ENCODE data around the gene PHGDH.

Gene PHGDH

DNA sequence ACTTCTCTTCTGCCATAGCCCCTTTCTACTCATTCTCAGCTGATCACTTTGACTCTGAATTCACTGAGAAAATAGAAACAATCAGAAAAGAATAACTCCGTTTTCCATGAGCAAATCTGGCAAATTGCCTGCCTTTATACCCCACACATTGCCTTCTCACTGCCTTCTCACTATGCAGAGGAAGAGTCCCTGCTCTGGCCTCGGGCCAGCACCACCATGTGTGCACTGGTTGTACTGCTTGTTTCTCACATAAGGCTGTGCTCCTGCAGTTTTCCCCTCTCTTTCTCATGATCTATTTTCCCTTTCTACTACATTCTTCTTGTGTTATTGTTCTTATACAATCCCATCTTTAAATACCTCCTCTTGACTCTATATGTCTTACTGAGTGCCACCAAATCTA, 59.3 kb downstream of the PHGDH start:
- H3K4me2 ChIP-seq (ENCODE audit: low read length), result no peak overlapping the region
- H3K4me1 ChIP-seq (ENCODE audit: control insufficient read depth, insufficient read depth, low read length), result no peaks in the 10 kb centered on the region
- H3K9ac ChIP-seq (ENCODE audit: low read depth, low read length), result no peak overlapping the region
- no peak overlapping the region for H3K4me3 ChIP-seq (ENCODE audit: low read length)
- peaks cover 67% of the 10 kb centered on the region for H3K27me3 ChIP-seq (ENCODE audit: control insufficient read depth, insufficient read depth, low read length)
- no peaks in the 10 kb centered on the region for H3K9me3 ChIP-seq (replicated peaks; ENCODE audit: low read length)
- H3K36me3 ChIP-seq (ENCODE audit: insufficient read depth, low read length), result no peaks in the 10 kb centered on the region

DNA sequence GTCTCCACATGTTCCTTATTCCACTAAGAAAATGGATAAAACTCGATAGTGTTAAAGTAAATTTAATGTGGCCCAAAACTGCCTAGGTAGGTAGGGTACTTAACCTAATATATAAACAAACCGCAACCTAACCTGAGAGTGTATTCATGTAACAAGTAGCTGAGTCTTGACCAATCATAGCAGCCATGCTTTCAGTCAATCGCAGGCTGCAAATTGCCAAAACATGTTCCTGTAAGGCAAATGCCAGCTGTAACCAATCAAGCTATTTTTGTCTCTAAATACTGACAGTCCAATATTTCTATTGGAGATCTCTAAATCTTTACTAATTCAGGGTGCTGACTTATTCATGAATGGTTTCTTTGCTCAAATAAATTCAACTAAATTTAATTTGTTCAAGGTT, 60.0 kb downstream of the PHGDH start:
- Histone ChIP-seq H3K27me3 (ENCODE audit: control insufficient read depth, insufficient read depth, low read length) (peaks cover 60% of the 10 kb centered on the region), H3K4me3 (ENCODE audit: low read length) (no peak overlapping the region), H3K4me1 (ENCODE audit: control insufficient read depth, insufficient read depth, low read length) (no peaks in the 10 kb centered on the region), H3K9me3 (replicated peaks; ENCODE audit: low read length) (no peaks in the 10 kb centered on the region), H3K4me2 (ENCODE audit: low read length) (no peak overlapping the region), H3K9ac (ENCODE audit: low read depth, low read length) (no peak overlapping the region), H3K36me3 (ENCODE audit: insufficient read depth, low read length) (no peaks in the 10 kb centered on the region)

DNA sequence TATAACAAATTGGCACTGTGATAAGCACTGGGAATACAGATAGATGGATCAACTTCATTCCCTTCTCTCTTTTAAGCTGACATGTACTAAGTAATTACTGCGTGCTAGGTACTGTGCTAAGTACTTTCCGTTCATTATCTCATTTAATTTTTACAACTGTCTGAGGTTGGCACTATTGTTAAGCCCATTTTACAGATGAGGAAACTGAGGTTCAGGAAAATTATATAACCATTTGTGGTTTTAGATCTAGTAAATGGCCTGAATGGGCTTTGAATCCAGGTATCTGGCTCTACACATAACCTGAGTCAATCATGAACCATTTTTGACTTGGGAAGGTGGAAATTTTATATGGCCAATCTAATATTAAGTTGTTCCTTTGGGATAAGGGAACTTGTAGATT, 60.6 kb downstream of the PHGDH start:
- H3K27me3 ChIP-seq (ENCODE audit: control insufficient read depth, insufficient read depth, low read length), result peaks cover 55% of the 10 kb centered on the region
- no peaks in the 10 kb centered on the region for H3K9me3 ChIP-seq (replicated peaks; ENCODE audit: low read length)
- no peak overlapping the region for H3K4me3 ChIP-seq (ENCODE audit: low read length)
- no peak overlapping the region for H3K9ac ChIP-seq (ENCODE audit: low read depth, low read length)
- no peaks in the 10 kb centered on the region for H3K36me3 ChIP-seq (ENCODE audit: insufficient read depth, low read length)
- no peak overlapping the region for H3K4me2 ChIP-seq (ENCODE audit: low read length)
- no peaks in the 10 kb centered on the region for H3K4me1 ChIP-seq (ENCODE audit: control insufficient read depth, insufficient read depth, low read length)

DNA sequence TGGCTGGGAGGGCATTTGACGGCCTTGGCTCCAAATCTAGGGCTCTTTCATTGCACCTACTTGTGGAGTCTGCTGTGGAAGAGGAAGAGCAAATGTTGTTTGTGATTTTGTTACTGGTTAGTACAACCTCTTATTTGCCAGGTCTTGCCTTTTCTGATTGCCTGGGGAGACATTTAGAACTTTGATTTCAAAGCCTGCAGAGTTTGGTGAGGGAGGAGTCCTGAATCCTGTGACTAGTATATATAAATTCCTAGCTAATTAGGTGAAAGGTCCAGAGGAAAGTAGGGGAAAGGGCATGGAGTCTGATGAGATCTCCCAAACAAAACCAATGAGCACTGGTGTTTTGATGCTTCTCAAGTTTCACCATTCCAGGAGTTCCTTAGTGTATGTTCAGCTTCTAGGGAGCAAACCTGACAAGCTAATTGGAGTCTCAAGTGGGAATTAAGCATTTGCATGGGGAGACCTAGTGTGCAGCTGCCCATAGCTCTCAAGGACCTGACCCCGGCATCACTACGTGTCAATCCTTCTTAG, 62.0 kb downstream of the PHGDH start:
- no peaks in the 10 kb centered on the region for H3K36me3 ChIP-seq (ENCODE audit: insufficient read depth, low read length)

DNA sequence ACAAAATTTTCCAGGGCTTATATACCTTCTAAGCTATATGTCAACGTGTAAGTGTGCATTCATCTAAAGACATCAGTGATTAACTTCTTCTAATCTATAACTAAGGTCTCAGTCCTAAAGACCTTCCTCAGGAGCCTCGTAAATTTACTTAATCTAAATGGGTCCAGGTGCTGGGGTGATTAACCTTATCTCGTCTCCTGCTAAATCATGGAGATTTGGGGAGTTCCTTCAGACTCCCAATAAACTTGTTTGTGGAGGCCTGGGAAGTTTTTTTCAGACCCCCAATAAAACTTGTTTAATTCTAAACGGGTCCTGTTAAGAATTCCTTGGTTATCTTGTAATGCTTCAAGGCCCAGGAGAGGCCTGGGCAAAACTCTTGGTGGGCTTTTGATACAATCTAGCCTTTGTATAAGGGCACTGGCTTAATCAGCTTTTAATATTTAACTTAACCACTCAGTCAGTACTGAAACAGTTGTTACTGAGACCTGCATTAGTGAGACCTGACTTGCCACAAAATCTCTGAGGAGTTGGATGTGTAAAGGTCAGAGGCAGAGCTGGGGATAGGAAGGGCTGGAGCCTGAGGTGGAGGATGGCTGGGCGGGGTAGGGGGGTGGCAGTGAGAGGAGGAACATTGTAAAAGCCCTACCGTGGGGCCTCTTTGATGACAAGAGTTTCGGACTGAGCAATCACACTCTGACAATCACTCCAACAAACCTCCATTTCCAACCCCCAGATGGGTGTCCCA, 63.2 kb downstream of the PHGDH start:
- Histone ChIP-seq H3K9ac (ENCODE audit: low read depth, low read length) (no peak overlapping the region), H3K9me3 (replicated peaks; ENCODE audit: low read length) (no peaks in the 10 kb centered on the region), H3K4me2 (ENCODE audit: low read length) (no peak overlapping the region), H3K36me3 (ENCODE audit: insufficient read depth, low read length) (no peaks in the 10 kb centered on the region), H3K27me3 (ENCODE audit: control insufficient read depth, insufficient read depth, low read length) (peaks cover 42% of the 10 kb centered on the region), H3K4me1 (ENCODE audit: control insufficient read depth, insufficient read depth, low read length) (no peaks in the 10 kb centered on the region), H3K4me3 (ENCODE audit: low read length) (no peak overlapping the region)

More for the DNA sequence above, 62.0 kb downstream of the PHGDH start:
- Histone ChIP-seq H3K9me3 (replicated peaks; ENCODE audit: low read length) (no peaks in the 10 kb centered on the region), H3K27me3 (ENCODE audit: control insufficient read depth, insufficient read depth, low read length) (peaks cover 50% of the 10 kb centered on the region), H3K9ac (ENCODE audit: low read depth, low read length) (no peak overlapping the region), H3K4me1 (ENCODE audit: control insufficient read depth, insufficient read depth, low read length) (no peaks in the 10 kb centered on the region), H3K4me3 (ENCODE audit: low read length) (no peak overlapping the region), H3K4me2 (ENCODE audit: low read length) (no peak overlapping the region)

DNA sequence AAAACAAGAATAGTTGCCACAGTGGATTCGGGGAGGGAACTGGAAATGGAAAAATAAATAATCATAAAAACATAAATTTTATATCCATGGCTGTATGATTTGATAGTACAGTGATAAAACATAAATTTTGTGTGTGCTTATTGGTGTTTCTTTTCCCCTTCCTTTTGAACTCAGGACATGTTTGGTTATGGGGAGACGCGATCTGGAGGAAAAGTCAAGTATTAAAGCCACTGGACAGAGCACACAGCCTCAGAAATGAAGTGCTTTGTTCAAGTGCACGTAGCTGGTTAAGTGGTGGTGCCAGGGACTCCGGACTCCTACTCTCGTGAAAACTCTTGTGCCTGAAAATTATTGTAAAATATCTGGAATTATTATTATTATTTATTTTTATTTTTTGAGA, 66.6 kb downstream of the PHGDH start:
- Histone ChIP-seq H3K27me3 (ENCODE audit: control insufficient read depth, insufficient read depth, low read length) (peaks cover 35% of the 10 kb centered on the region), H3K9me3 (replicated peaks; ENCODE audit: low read length) (no peaks in the 10 kb centered on the region), H3K36me3 (ENCODE audit: insufficient read depth, low read length) (no peaks in the 10 kb centered on the region), H3K4me3 (ENCODE audit: low read length) (no peak overlapping the region), H3K9ac (ENCODE audit: low read depth, low read length) (no peak overlapping the region), H3K4me2 (ENCODE audit: low read length) (no peak overlapping the region), H3K4me1 (ENCODE audit: control insufficient read depth, insufficient read depth, low read length) (peaks cover 3% of the 10 kb centered on the region)

DNA sequence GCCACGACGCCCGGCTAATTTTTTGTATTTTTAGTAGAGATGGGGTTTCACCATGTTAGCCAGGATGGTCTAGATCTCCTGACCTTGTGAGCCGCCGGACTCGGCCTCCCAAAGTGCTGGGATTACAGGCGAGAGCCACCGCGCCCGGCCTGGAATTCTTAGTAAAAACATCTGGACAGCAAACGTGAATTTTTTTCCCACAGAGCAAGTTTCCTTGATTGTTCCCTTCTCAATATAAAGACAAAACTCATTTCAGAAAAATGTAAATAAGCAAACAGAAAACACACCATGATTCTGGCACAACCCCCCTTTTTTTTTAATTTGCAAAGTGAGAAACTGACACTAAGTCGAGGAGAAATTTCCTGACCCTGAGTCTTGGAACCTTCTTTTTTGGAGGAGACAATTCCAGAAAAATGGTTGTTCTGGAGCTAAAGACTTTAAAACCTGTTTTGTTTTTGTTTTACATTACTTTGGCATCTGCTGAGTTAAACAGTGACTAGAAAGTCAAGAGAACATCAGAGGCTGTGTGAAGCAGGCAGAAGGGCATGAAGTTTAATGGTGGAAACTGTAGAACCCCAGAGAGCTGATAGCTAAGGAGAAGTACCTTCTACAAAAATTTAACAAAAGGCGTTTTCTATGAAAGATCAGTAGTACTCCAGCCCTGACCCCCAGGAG, 67.3 kb downstream of the PHGDH start:
- Histone ChIP-seq H3K36me3 (ENCODE audit: insufficient read depth, low read length) (no peaks in the 10 kb centered on the region), H3K4me2 (ENCODE audit: low read length) (no peak overlapping the region), H3K9me3 (replicated peaks; ENCODE audit: low read length) (no peaks in the 10 kb centered on the region), H3K27me3 (ENCODE audit: control insufficient read depth, insufficient read depth, low read length) (peaks cover 30% of the 10 kb centered on the region), H3K4me3 (ENCODE audit: low read length) (no peak overlapping the region), H3K4me1 (ENCODE audit: control insufficient read depth, insufficient read depth, low read length) (peaks cover 3% of the 10 kb centered on the region), H3K9ac (ENCODE audit: low read depth, low read length) (no peak overlapping the region)

DNA sequence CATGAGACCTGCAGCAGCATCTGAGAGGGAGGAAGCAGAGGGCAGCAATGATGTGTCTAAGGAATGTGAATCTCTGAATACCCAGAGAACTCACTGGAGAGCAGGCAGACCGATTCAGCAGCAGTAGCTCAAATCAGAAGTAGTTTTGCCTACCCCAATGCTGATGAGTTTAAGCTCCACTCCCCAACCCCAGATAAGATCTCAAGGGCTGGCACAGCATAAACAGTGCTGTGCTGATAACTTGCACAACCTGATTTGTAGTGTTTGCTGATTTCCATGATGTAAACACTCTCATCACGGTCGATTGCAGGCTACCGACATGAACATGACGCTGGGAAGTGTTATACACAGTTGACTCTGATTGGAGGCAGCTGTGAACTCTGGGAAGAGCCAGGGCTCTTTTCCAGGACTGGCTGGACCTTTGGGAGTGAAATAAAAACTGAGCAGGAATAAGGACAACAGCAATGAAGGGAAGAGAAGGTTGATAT, 68.2 kb downstream of the PHGDH start:
- Histone ChIP-seq H3K27me3 (ENCODE audit: control insufficient read depth, insufficient read depth, low read length) (peaks cover 38% of the 10 kb centered on the region), H3K9ac (ENCODE audit: low read depth, low read length) (no peak overlapping the region), H3K9me3 (replicated peaks; ENCODE audit: low read length) (no peaks in the 10 kb centered on the region), H3K36me3 (ENCODE audit: insufficient read depth, low read length) (no peaks in the 10 kb centered on the region), H3K4me1 (ENCODE audit: control insufficient read depth, insufficient read depth, low read length) (peaks cover 3% of the 10 kb centered on the region), H3K4me3 (ENCODE audit: low read length) (peak overlapping the region; percentile 29), H3K4me2 (ENCODE audit: low read length) (peak overlapping the region; percentile 73)

DNA sequence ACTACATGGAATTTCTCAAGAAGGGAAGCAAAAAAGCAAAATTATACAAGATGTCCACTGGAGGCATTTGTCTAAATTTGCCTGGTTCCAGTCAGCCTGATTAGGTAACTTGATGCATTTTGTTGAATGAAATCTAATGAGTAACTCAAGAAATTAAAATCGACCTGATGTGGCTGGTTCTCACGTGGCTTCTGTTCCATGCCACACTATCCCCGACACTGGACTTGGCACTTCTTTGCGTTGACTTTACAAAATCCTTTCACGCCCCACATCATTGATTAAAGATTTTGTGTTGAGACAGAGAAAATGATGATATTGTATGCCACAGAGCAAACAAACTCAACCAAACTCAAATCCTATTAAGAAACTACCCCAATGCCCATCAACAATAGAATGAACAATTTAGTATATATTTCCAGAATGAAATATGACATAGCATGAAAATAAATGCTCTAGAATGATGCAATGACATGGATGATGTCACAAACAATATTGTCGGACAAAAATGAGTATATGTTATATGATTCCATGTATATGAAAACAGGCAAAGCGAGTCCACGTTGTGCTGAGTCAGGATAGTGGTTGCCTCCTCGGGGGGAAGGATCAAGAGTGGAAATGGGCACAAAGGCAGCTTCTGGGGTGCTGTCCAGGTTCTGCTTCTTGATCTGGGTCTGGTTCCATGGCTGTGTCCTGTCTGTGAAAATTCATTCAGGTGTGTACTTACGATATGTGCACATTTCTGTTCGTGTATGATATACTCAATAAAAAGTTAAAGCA, 69.9 kb downstream of the PHGDH start:
- Histone ChIP-seq H3K4me2 (ENCODE audit: low read length) (no peak overlapping the region), H3K36me3 (ENCODE audit: insufficient read depth, low read length) (no peaks in the 10 kb centered on the region), H3K9ac (ENCODE audit: low read depth, low read length) (no peak overlapping the region), H3K4me3 (ENCODE audit: low read length) (no peak overlapping the region), H3K4me1 (ENCODE audit: control insufficient read depth, insufficient read depth, low read length) (peaks cover 3% of the 10 kb centered on the region), H3K9me3 (replicated peaks; ENCODE audit: low read length) (no peaks in the 10 kb centered on the region), H3K27me3 (ENCODE audit: control insufficient read depth, insufficient read depth, low read length) (peaks cover 38% of the 10 kb centered on the region)

DNA sequence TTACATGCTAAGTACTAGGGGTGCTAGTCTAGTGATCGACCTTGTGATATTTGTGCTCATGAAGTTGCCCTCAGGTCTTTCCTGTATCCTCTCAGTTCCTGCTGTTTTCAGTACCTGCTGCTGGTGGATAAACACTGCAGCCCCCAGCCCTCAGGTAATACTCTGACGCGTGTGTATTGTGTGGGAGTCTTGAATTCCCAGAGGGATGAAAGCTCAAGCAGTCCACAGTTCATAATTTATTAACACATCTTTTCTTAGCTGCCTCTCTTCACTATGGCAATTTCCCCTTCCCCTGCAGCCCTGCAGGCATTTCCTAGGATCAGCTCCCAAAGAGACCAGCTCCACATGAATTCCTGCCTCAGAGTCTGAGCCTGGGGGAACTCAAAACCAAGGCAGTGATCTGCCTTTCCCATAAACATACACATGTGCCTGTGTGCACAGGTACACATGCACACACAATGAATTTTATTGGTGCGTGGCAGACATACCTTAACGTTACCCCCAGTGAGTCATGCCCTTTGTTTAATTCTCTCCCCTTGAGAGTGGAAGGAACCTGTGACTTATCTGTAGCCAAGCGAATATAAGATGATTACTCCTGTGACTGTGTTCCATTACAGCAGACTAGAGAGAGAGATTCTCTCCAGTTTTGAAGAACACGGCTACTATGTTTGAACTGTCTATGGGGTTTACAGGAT, 71.0 kb downstream of the PHGDH start:
- Histone ChIP-seq H3K4me2 (ENCODE audit: low read length) (no peak overlapping the region), H3K4me1 (ENCODE audit: control insufficient read depth, insufficient read depth, low read length) (peaks cover 3% of the 10 kb centered on the region)

More for the DNA sequence above, 71.0 kb downstream of the PHGDH start:
- Histone ChIP-seq H3K9me3 (replicated peaks; ENCODE audit: low read length) (no peaks in the 10 kb centered on the region), H3K27me3 (ENCODE audit: control insufficient read depth, insufficient read depth, low read length) (peaks cover 38% of the 10 kb centered on the region), H3K4me3 (ENCODE audit: low read length) (no peak overlapping the region), H3K36me3 (ENCODE audit: insufficient read depth, low read length) (no peaks in the 10 kb centered on the region), H3K9ac (ENCODE audit: low read depth, low read length) (no peak overlapping the region)
